ENCODE results near the gene TCF4.

The TCF4 gene

DNA sequence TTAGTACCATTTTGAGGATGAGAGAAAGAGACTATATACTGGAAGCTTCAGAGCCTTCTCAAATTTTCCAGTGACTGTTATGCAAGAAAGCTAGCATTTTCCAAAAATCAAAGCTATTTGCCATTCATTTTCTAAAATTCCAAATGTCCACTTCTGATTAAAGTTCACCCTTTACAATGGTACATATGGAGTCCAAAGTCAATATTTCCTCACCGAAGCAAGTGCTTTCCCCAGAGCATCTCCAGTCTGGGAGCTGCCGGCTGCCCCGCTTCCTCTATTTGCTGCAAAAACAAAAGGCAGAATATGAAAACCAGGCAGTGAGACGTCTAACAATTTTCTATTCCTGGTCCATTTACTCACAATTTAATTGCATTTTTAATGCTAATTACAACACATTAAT is 326.7 kb downstream of the TCF4 start:
- DNase-seq (ENCODE audit: low read depth): no peak

DNA sequence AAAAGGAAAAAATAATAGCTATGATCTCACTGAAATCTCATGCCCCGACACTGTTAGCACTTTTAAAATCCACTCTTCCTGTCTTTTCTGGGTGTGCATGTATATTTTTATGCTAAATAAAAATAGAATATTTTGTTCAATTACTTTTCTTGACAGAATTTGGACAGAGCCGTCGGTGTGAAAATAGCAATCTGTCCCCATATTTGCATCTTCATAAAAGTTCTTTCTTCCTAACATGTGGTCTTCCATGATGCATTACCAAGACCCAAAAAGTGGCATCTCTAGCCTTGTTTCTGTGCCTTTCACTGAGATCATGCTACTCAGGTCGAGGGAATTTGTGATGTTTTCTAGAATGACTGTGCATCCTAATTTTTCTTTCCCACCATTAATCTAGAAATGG is 329.9 kb downstream of the TCF4 start:
- no peak for DNase-seq (ENCODE audit: low read depth)

DNA sequence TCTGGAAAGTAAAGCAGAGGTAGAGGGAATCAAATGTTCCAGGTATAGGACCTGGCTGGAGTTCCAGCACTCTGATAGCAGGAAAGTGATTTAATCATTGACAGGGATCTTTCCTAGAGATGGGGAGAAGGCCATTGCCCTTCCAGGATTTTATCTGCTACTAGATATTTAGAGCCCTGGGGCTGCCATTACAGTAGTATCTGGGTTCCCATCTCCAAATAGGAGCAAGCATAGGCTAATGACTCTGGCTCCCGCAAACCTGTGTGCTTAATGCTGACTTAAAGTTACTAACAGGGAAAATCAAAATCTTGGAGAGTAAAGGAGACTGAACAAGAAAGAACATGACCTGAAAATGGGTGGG is 331.1 kb downstream of the TCF4 start:
- DNase-seq (ENCODE audit: low read depth): no peak

DNA sequence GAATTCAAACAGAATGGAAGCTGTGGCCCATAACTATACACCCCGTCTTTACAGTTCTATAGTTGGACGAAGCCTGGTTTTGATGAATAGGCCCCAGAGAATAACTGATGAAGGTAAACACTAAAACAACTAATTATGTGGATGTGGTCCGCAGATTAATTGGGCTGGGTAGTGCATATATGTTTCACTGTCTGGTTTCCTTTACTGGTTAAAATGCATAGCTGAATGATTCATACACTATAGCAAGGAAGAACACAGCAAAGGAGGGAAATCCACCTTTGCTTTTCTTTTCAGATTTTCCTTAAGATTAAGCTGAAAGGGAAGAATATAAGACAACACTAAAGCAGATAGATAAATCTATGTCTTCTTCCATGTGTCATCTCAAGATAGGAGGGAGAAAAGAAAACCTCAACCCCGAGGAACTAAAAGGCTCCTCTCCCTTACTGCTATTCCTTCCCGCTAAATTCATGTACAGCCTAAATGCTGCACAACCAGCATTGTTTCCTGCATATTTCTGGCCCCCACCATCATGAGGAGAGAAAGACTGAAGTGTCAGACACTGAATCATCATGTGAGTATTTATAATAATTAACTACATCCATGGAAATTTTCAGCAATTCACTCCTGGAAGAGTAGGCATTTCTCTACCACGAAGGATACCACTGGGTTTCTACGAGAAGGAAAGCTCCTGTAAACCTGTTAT is 331.6 kb downstream of the TCF4 start:
- DNase-seq (ENCODE audit: low read depth): no peak

DNA sequence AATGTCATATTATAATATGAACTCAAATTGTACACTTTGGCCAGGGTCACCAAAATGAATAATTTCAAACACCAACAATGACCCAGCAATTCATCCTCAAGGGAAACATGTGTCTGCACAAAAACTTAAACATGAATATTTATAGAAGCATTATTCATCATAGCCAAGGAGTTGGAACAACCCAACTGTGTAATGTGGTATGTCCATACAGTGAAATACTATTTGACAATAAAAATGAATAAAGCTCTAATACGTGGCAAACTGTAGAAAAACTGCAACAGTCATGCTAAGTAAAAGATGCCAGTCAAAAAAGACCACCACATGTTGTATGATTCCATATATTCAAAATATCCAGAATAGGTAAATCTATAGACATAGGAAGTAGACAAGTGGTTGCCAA is 334.2 kb downstream of the TCF4 start:
- no peak for DNase-seq (ENCODE audit: low read depth)

DNA sequence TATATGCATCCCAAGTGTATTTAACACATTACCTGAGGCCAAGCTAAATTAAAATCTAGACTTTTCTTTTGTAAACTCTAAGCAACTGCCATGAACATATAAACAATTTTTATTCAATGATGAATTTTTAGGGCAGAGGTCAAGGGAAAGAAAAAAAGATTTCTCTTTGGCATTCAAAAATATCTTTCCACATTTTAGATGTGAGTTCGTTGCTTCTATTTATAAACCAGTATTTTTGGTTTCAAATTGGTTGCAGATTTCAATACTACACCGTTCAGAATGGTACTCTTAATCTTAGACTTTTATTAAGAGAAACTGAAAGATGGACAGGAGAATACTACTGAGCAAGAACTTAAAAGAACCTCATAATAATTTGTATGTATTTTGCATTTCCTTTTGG is 335.1 kb downstream of the TCF4 start:
- no peak for DNase-seq (ENCODE audit: low read depth)

DNA sequence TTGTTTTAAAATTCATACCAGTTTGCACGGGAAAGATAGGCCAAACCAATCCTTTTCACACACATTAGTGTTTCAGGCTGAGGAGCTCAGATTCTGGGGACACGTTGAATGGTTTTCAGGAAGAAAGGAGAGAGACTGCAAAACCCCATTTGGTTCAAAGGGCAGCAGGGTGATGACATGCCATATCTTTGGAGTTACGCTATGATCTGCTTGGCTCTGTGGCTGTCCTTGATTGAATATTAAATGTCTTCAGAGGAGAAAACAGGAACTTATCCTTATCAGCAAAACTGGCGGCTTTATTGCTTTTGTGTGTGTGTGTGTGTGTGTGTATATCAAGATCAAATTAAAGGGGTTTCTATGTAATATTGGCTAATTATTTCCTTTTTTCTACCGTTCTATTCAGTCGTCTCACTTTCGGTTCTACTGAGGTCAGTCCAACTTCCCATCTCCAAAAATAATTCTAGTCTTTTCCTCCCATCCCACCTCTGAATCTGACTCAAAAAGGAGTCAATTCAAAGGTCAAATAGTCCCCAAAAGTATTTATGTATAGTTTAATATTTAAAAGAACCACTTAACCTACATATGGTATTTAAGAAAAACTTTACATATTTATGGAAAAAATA is 335.8 kb downstream of the TCF4 start:
- DNase-seq (ENCODE audit: low read depth): no peak

DNA sequence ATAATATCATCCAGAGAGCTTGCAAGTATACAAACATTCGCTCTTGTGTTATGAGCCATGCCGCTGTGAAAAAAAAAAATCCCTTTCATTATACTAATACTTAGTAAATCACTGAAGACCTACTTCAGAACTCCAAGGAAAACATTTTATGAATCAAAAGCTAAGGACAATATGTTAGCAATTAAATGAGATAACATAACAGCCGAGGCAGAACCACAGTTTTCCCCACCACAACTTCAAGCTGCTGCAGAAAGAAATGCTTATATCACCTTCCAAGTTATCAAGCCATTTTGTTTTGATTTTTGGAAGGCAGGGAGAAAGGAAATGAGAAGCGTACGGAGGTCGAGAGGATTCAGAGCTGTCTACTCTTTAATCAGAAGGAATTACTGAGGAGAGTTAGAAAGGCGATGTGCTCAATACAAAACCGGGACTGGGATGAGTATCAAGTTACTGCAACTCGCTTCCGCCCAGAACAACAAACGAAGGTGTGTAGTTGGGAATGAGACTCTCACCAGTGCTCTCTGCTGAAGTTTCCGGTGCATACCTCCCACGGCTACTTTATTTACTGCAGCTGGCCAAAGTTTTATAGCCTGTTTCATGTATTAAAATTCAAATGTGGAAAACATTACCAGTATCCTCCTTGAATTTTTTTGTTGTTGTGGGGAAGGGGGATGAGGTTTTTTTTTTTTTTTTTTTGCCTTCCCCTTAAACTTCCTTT is 336.6 kb downstream of the TCF4 start:
- no peak for DNase-seq (ENCODE audit: low read depth)

DNA sequence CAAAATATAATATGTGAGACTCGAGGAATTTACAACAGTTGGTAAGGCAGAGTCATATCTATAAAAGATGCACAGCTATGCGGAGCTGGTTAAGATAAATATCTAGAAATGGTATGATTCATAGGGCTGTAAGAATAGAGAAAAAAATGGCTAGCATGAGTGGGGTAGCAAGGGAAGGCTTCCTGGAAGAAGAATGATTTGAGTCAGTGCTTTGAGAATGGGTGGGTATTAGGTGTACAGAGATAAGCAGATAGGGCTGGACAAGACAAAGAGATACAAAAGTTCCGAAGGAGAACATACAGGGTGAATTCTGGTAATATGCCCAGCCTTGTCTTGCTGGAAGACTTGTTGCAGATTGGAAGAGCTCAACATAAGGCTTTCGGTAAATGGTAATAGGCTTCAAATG is 337.2 kb downstream of the TCF4 start:
- DNase-seq (ENCODE audit: low read depth): peak; percentile 49

DNA sequence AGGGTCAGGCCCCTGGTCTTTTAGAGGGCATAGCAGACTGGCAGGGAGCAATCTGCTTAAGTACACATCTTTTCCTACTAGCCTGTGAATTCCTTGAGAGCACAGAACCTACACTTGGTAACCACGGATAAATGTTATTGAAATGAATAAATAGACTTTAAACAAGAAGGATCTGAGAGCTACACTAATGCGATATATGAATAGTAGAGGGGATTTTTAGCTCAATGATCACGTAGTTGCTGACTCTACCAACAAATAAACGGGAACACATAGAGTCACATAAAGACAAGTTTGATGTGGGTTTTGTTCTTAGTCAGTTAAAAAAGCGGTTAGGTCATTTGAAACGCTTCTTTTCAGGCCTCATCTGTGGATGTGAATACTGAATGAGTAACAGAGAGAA is 338.4 kb downstream of the TCF4 start:
- no peak for DNase-seq (ENCODE audit: low read depth)

DNA sequence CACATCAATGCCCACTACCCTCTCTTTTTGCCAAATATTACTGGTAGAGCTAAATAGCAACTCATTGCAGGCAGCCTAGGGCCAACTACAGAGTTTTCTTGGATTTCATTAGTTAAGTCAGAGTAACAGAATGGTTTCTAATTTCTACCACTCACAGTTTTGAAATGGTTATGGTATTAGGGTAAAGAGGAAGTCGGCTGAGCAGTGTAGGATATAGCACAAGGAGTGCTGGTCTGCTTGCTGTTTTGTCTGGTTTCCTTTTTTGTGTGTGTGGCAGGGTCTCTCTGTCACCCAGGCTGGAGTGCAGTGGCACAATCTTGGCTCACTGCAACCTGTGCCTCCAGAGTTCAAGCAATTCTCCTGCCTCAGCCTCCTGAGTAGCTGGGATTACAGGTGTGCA is 339.5 kb downstream of the TCF4 start:
- no peak for DNase-seq (ENCODE audit: low read depth)

DNA sequence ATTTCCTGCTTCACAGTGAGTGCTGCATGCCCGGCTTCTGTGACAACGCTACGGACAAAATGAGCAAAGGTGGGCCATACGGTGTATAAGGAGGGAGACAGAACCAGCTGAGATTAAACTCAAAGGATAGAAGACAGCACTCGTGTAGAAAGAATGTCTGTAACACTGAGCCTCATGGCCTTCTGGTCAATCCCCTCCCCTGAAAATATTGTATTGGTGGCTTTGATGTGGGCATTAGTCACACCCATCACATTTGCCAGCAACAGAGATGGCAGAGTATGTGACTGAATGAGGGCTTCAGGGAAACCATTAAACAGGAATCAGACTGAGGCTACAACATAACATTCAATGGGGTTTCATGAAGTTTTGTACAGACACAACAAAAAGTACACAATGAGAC is 341.0 kb downstream of the TCF4 start:
- DNase-seq (ENCODE audit: low read depth): no peak

DNA sequence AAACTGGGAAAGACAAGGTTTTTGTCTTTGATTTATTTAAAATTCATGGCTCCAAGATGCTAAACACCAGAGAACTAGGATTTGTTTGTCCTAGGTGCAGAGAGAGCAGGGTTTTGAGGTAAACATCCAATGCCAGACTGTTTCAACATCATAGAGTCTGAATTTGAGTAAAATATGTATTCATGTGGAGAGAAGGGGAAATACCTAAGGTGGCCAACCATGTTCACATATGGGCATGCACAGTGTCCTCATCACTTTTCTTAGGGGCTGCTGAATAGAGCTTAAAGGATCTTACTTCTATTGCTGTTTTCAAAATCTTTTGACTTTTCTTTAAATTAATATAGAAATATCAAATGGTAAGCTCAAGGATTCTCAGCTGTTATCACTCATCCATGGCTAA is 341.7 kb downstream of the TCF4 start:
- DNase-seq (ENCODE audit: low read depth): no peak

DNA sequence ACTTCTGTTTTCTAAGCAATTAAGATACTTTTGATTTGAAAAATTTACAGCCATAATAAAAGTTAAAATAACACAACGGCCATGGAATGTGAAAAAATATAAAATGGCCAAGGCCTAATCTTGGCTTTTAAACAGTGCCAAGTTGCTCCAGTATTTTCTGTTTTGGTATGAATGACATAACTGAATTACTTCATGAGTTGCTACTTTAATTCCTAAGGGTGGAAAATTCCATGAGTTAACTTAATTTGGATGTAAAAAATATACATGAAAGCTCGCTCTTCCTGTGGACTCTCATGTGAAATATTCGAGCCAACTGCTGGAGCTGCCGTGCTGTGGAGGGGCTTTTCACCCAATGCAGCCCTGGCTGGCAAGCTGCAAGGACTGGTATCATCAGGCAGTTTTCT is 342.8 kb downstream of the TCF4 start:
- DNase-seq (ENCODE audit: low read depth): no peak

DNA sequence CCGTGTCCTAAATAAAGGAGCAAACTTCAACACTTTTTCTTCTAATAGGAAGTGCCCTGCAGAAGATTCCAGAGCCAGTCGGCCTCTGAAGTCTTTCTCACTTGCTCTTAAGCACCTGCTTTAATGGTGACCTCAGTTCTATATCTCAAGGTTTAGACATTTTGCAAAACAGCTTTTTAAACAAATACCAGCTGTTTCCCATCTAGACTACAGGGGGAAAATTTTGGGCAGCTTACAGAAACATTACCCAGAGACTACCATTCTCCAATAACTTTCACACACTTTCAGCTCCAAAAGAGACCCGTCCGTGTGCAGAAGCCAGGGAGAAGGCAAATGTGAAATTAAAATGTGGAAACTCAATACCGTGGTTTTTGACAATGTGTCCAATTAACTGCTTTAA is 343.4 kb downstream of the TCF4 start:
- no peak for DNase-seq (ENCODE audit: low read depth)

DNA sequence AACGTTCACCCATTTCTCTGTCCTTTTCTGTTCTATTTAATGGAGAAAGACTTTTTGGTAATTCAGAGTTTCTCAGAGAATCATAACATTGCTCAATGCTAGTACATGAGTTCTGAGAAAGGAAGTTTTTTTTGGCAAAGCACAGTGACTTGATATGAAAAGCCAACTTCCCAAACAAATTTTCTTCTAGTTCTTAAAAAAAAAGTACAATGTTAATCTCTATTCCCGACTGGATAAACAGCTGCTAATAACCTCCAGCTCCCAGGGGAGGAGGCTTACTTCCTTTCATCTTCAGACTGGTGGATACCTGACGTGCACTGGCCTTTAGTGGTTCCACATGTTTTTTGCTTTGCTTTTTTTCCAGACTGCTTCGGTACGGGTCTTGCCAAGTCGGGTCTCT is 344.1 kb downstream of the TCF4 start:
- no peak for DNase-seq (ENCODE audit: low read depth)

DNA sequence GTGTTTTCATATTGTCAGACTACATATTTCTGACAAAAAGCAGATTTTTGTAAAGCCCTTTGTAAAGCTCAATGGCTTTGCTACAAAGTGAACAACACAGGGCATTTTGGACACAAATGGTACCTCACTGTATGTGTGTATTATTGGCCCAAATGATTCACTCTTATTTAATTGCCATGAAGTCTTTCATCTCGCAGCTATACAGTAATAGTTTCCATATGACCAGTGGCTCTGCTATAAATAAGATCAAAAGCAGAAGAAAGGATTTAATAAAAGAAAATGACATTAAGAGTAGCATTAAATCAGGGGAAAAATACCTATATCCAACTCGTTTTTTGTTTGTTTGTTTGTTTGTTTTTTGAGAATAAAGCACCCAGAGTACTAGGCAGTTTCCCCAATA is 344.7 kb downstream of the TCF4 start:
- DNase-seq (ENCODE audit: low read depth): no peak

DNA sequence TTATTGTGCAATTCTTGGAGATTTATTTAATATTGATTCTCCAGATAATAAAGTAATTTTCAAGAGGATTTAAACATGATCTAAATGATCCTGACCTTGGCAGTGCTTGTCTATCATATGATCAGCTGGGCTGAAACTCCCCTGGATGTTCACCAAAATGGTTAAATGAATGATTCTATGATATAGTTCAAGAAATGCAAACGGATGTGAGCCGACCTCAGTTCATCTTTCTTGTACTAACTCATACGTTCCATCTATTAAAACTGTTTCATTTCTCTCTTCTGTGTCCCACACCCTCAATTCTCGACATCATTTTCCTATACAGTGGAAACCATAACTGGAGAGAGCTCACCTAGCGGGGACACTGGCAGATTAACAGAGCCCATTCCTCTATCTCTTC is 347.0 kb downstream of the TCF4 start:
- no peak for DNase-seq (ENCODE audit: low read depth)

DNA sequence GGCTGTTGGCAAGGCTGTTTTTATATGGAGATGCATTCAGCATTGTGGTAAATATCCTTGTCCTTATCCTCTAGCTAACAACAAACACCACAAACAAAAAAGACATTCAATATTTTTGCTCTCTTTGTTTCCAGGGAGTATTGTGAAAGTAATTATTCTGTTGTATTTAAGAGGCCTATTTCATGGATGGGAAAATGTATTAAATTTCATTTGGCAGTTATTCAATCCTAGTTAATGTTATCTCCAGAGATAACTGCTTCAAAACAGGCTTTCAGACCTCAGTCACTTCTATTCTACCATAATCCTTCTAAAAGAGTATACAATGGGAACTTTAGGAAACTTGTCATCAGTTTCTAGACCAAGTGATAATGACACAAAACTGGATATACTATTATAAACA is 348.3 kb downstream of the TCF4 start:
- DNase-seq (ENCODE audit: low read depth): no peak

DNA sequence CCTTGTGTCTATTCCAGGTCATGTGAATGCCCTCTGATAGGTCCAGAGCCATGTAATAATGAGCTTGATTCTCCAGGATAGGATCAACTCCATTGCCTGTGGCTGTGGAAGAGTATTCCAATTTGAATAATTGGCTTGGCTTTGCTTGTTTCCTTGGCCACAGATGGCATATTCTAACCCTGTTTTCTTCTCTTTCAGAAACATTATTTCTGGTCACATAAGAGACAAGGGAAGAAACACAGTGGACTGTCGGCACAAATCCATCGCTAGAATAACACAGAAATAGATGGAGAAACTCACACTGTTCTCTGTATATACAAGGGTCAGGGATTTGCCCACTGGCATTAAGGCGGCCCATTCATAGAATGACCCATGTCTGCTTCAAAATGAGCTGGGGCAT is 350.3 kb downstream of the TCF4 start:
- DNase-seq (ENCODE audit: low read depth): no peak

DNA sequence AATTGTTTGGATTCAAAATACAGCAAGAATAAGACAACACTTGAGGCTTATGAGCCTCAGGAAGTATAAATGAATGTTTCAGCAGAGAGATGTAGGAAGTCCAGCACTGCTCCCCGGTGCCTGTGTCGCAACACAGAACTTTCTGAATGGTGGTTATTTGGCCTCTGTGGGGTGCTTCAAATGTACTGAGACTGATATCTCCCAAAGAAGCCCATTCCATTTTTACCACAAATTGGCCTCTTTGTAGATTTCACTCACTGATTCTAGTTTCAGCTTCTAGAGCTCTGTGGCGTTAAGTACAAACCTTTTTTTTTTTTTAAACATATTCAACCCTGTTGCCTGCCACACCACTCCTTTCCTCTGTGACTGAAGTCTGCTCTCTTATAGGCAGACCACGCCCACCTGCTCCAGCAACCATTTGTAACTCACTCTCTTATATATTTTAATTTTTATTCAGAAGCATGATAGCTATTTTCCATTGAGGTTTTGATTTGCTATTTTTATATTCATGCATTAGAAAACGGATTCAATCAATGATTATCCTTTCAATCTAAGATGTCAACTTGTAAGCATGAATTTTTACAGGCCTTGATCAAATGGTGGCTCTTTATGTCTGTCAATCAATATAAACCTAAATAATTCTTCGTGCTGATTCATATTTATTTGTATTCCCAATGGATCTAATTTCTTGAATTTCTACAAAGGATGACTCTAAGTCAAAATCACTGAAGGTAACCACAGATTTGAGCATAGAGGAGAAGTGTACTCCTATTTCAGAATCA is 351.7 kb downstream of the TCF4 start:
- DNase-seq (ENCODE audit: low read depth): no peak

DNA sequence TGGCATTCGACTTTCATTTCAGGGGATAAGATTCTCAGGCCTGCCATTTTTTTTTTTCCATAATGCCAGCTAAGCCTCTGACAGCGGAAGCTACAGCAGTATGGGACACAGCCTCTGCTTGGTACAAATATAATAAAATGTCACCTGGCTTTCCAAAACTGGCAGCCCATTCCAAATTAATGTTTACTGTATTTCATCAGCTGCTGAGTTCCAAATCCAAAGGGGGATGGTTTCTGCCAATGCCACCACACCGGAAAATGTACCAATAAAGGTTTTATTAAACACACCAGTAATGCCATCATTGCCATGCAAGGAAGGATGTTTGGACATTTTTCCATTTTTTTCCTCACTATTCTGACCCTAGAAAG is 352.9 kb downstream of the TCF4 start:
- no peak for DNase-seq (ENCODE audit: low read depth)

All from non-pigmented ciliary epithelial cell (primary cell).